Measurements from ENCODE around the gene SYT9. TPM values are rescaled to one million over a fixed set of nuclear protein-coding genes. Genes with fewer than 3 reads are reported as not detected.

The SYT9 gene
- total and polyA plus RNA-seq, 2 of the 8 experiments (the other 6 are each of a cell fraction or from before 2014, with no cell fraction given) = 1.5 to 2.9 TPM

- TF ChIP-seq CHD7 (IDR thresholded peaks at IDR 0.05; ENCODE audit: insufficient replicate concordance, low read length) (no peak), E2F6 (IDR thresholded peaks at IDR 0.05) (no peak), SRF (IDR thresholded peaks at IDR 0.05; ENCODE audit: low read depth, low read length) (no peak), KDM1A (IDR thresholded peaks at IDR 0.05; ENCODE audit: borderline replicate concordance, low read length) (no peak), NANOG (IDR thresholded peaks at IDR 0.05; ENCODE audit: insufficient read depth, low read depth, low read length, poor library complexity, severe bottlenecking) (no peak), TAF1 (IDR thresholded peaks at IDR 0.05; ENCODE audit: low read depth, low read length) (no peak), GABPA (IDR thresholded peaks at IDR 0.05; ENCODE audit: borderline replicate concordance, insufficient read depth, low read length) (no peak)
Measured at GRCh38 chr11:7311903-7312302, 60.2 kb downstream of the SYT9 start (continued).

Data from H1 (cell line).